HG03565 (cell line): Measurements from ENCODE around the gene ASCL3.
"Not testable (repeated sequence)": the region's sequence is repeated elsewhere in the genome, so short reads cannot be mapped to it uniquely, and the experiment has no call there.

Experiments
- ATAC-seq: cut with Tn5 transposase; IDR thresholded peaks from one replicate; pipeline ENCODE4 v1.9.1; 2021; ENCODE audit warnings: mild to moderate bottlenecking, moderate library complexity; ENCODE audit not compliant: unreplicated experiment

Gene ASCL3

GRCh38 chr11:8942518-8943066 lies at the start of gene ASCL3:
Gene ASCL3 (minus strand): TSS chr11:8943016. CDS start chr11:8938161, 4,855 bp downstream.
- ATAC-seq: no peak

GRCh38 chr11:8989453-8989852 lies 46.6 kb upstream of the ASCL3 start:
- no peak for ATAC-seq

- no peak for ATAC-seq
These were observed 45.8 kb upstream of the ASCL3 start for GRCh38 chr11:8988329-8989234.

- no peak for ATAC-seq
These were observed 44.6 kb upstream of the ASCL3 start for GRCh38 chr11:8987446-8987845.

- ATAC-seq: not testable (repeated sequence)
These were observed 44.0 kb upstream of the ASCL3 start for GRCh38 chr11:8986772-8987171.

GRCh38 chr11:8985462-8985861 lies 42.6 kb upstream of the ASCL3 start:
- ATAC-seq: no peak

GRCh38 chr11:8983552-8983951 lies 40.7 kb upstream of the ASCL3 start:
- ATAC-seq: no peak

- no peak for ATAC-seq
These were observed 37.7 kb upstream of the ASCL3 start for GRCh38 chr11:8980485-8980884.

GRCh38 chr11:8979365-8979764 lies 36.5 kb upstream of the ASCL3 start:
- not testable (repeated sequence) for ATAC-seq

GRCh38 chr11:8973121-8973520 lies 30.3 kb upstream of the ASCL3 start:
- ATAC-seq: no peak

- no peak for ATAC-seq
These were observed 29.1 kb upstream of the ASCL3 start for GRCh38 chr11:8971924-8972316.

GRCh38 chr11:8971196-8971923 lies 28.5 kb upstream of the ASCL3 start:
- no peak for ATAC-seq

- no peak for ATAC-seq
These were observed 24.4 kb upstream of the ASCL3 start for GRCh38 chr11:8967184-8967583.

- peak; percentile 63 for ATAC-seq
These were observed 21.8 kb upstream of the ASCL3 start, which contains the start of gene TMEM9B for GRCh38 chr11:8964324-8965320. Gene TMEM9B (minus strand): TSS chr11:8964442. CDS start chr11:8964313, 129 bp downstream.

- peak; percentile 42 for ATAC-seq
These were observed 20.9 kb upstream of the ASCL3 start for GRCh38 chr11:8963569-8964323.

- ATAC-seq: no peak
These were observed 20.0 kb upstream of the ASCL3 start for GRCh38 chr11:8962841-8963240.

- no peak for ATAC-seq
These were observed 18.6 kb upstream of the ASCL3 start for GRCh38 chr11:8961401-8961800.

GRCh38 chr11:8959546-8960166 lies 16.8 kb upstream of the ASCL3 start:
- peak; percentile 32 for ATAC-seq

GRCh38 chr11:8956860-8957259 lies 14.0 kb upstream of the ASCL3 start:
- ATAC-seq: no peak
